CD8-positive, alpha-beta memory T cell (primary cell): ENCODE data around the gene CHD1. TPM values are rescaled to one million over a fixed set of nuclear protein-coding genes. Genes with fewer than 3 reads are reported as not detected.
A peak's percentile ranks its signal among the peaks of the same experiment; 100 is the strongest.

Experiments used
- CTCF ChIA-PET: fragments of 350-600 bp; sonication (Branson Sonifier 250); formaldehyde crosslinking; loops from one replicate; lab custom pipeline; 2021; ENCODE audit warnings: antibody characterized with exemption; lab: Charles Lee
- POLR2A ChIA-PET: fragments of 350-600 bp; sonication (Branson Sonifier 250); formaldehyde crosslinking; loops from one replicate; lab custom pipeline; 2021; ENCODE audit warnings: antibody characterized with exemption; lab: Charles Lee
- DNase-seq, 5 donors: peaks; one replicate each; pipeline versions ENCODE4 v3.0.0 to v3.0.0-alpha.2; 2020 to 2022; ENCODE audit warnings: mixed read lengths in 1 of 5
- H3K27ac ChIP-seq: one replicate; pipeline ENCODE4 v1.7.0; 2013; ENCODE audit warnings: low read depth, mild to moderate bottlenecking, low read length, moderate library complexity
- H3K27me3 ChIP-seq: 2 replicates; pipeline ENCODE4 v1.7.0; 2013; ENCODE audit warnings: low read length, mild to moderate bottlenecking; ENCODE audit not compliant: insufficient read depth, poor library complexity, severe bottlenecking
- H3K36me3 ChIP-seq: 2 replicates; pipeline ENCODE4 v1.7.0; 2013; ENCODE audit warnings: mild to moderate bottlenecking, low read length, moderate library complexity; ENCODE audit not compliant: insufficient read depth
- H3K4me1 ChIP-seq: 2 replicates; pipeline ENCODE4 v1.7.0; 2013; ENCODE audit warnings: mild to moderate bottlenecking, low read length, moderate library complexity; ENCODE audit not compliant: insufficient read depth
- H3K4me3 ChIP-seq: 2 replicates; pipeline ENCODE4 v1.7.0; 2013; ENCODE audit warnings: mild to moderate bottlenecking, low read length
- H3K9me3 ChIP-seq: 2 replicates; pipeline ENCODE4 v1.7.0; 2013; ENCODE audit warnings: mild to moderate bottlenecking, low read length
- H3K27ac Mint-ChIP-seq, 8 donors: one replicate each; pipeline ENCODE4 v1.8.0; 2020 to 2021; ENCODE audit warnings: mixed read lengths in 8 of 8, mild to moderate bottlenecking in 6 of 8, inconsistent platforms in 3 of 8, moderate library complexity in 3 of 8
- H3K27me3 Mint-ChIP-seq, 2 donors: one replicate each; pipeline ENCODE4 v1.8.0; 2020 to 2021; ENCODE audit warnings: mixed read lengths in 2 of 2, mild to moderate bottlenecking in 1 of 2, moderate library complexity in 1 of 2
- H3K36me3 Mint-ChIP-seq, 3 donors: one replicate each; pipeline ENCODE4 v1.8.0; 2020 to 2021; ENCODE audit warnings: mixed read lengths in 3 of 3, inconsistent platforms in 1 of 3, mild to moderate bottlenecking in 1 of 3
- H3K4me1 Mint-ChIP-seq, 3 donors: one replicate each; pipeline ENCODE4 v1.8.0; 2020 to 2021; ENCODE audit warnings: mixed read lengths in 3 of 3, inconsistent platforms in 1 of 3, mild to moderate bottlenecking in 1 of 3
- H3K4me3 Mint-ChIP-seq, 7 donors: one replicate each; pipeline ENCODE4 v1.8.0; 2020 to 2021; ENCODE audit warnings: mixed read lengths in 7 of 7, mild to moderate bottlenecking in 6 of 7, moderate library complexity in 4 of 7, inconsistent platforms in 2 of 7
- H3K9me3 Mint-ChIP-seq, 5 donors: one replicate each; pipeline ENCODE4 v1.8.0; 2020 to 2022; ENCODE audit warnings: mixed read lengths in 5 of 5, mild to moderate bottlenecking in 3 of 5, moderate library complexity in 2 of 5, inconsistent platforms in 1 of 5
- polyA plus RNA-seq: library from polyadenylated mRNA; unstranded; fragments of 300-500 nt; fragmentation: Illumina TruSeq; gene quantifications from one replicate; pipeline ENCODE4 v1.2.3, GENCODE V29; 2021
- total RNA-seq, 2 experiments: library from RNA; stranded (reverse); gene quantifications; one replicate each; pipeline ENCODE4 v1.2.3, GENCODE V29; 2021

The CHD1 gene
- total and polyA plus RNA-seq, 3 experiments from 2014 or later: 14.1 to 73.6 (median 70.8) TPM

GRCh38 chr5:98845878-98846277, 82.9 kb downstream of the CHD1 start:
- H3K4me3 ChIP-seq: no peak overlapping the region
- Mint-ChIP-seq H3K27ac (no peak overlapping the region), H3K4me1 (no peaks in the 10 kb centered on the region), H3K36me3 (peaks cover 0 to 4% (median 0%) of the 10 kb centered on the region in 3 donors), H3K4me3 (no peak overlapping the region), H3K27me3 (peaks cover 0 to 1% of the 10 kb centered on the region in 2 donors), H3K9me3 (peaks cover 0 to 6% (median 4%) of the 10 kb centered on the region in 5 donors)
- H3K27me3 ChIP-seq: no peaks in the 10 kb centered on the region
- CTCF ChIA-PET: no interaction called here
- H3K9me3 ChIP-seq: no peaks in the 10 kb centered on the region
- POLR2A ChIA-PET: no interaction called here
- H3K36me3 ChIP-seq: no peaks in the 10 kb centered on the region
- no peak for DNase-seq
- no peaks in the 10 kb centered on the region for H3K4me1 ChIP-seq
- H3K27ac ChIP-seq: no peak overlapping the region

GRCh38 chr5:98844865-98845264, 83.9 kb downstream of the CHD1 start:
- CTCF ChIA-PET: no interaction called here

DNA sequence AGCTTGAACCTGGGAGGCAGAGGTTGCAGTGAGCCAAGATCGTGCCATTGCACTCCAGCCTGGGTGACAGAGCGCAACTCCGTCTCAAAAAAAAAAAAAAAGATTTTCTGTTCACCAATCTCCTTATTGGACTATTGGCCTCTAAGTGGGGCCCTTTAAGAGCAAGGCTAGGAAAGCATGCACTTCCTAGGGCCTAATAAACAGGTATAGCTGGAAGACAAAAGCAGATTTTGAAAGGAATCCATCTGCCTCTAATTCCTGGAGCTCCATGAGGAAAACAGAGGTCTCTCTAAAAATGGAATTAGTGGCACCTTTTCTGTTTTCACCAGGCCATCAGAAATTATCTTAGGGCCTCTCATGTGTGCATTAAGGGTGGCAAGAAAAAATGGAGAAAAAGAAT, 85.3 kb downstream of the CHD1 start:
- DNase-seq: no peak
- Mint-ChIP-seq H3K36me3 (peaks cover 0 to 8% (median 0%) of the 10 kb centered on the region in 3 donors), H3K9me3 (peaks cover 0 to 6% (median 4%) of the 10 kb centered on the region in 5 donors), H3K27ac (peak overlapping the region in 1 of 8 donors; percentile 47), H3K4me1 (peaks cover 0 to 4% (median 3%) of the 10 kb centered on the region in 3 donors), H3K4me3 (no peak overlapping the region), H3K27me3 (peaks cover 0 to 1% of the 10 kb centered on the region in 2 donors)
- no peak overlapping the region for H3K27ac ChIP-seq
- H3K9me3 ChIP-seq: no peaks in the 10 kb centered on the region
- CTCF ChIA-PET: no interaction called here
- no peaks in the 10 kb centered on the region for H3K36me3 ChIP-seq
- no peaks in the 10 kb centered on the region for H3K27me3 ChIP-seq
- no peaks in the 10 kb centered on the region for H3K4me1 ChIP-seq
- POLR2A ChIA-PET: no interaction called here
- no peak overlapping the region for H3K4me3 ChIP-seq

More at GRCh38 chr5:98844865-98845264, 83.9 kb downstream of the CHD1 start:
- H3K36me3 Mint-ChIP-seq: peaks cover 0 to 6% (median 0%) of the 10 kb centered on the region in 3 donors
- no peak overlapping the region for H3K27ac ChIP-seq
- H3K27ac Mint-ChIP-seq: no peak overlapping the region
- peaks cover 0 to 1% (median under 1%) of the 10 kb centered on the region in 3 donors for H3K4me1 Mint-ChIP-seq
- no peaks in the 10 kb centered on the region for H3K4me1 ChIP-seq
- no peak for DNase-seq
- no peaks in the 10 kb centered on the region for H3K27me3 ChIP-seq
- no peak overlapping the region for H3K4me3 ChIP-seq
- POLR2A ChIA-PET: no interaction called here
- H3K9me3 Mint-ChIP-seq: peaks cover 0 to 6% (median 4%) of the 10 kb centered on the region in 5 donors
- no peaks in the 10 kb centered on the region for H3K36me3 ChIP-seq
- H3K27me3 Mint-ChIP-seq: peaks cover 0 to 1% of the 10 kb centered on the region in 2 donors
- H3K9me3 ChIP-seq: no peaks in the 10 kb centered on the region
- no peak overlapping the region for H3K4me3 Mint-ChIP-seq

DNA sequence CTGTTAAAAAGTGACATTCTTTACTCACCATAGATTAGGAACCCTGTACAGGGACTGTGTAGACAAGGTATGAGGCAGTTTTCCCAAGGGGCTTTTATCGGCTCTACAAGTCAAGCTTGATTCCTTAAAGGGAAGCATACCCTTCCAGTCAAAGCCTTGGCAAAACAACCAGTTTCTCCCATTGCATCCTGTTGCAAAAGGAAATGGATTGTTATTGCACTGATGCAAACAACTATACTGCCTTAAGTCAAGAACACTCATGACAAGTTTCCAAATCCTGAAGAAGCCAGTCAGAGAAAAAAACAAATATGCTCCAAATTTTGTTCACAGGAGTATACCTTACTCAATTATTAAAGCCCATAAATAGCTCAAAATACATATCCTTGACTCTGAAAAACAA, 87.9 kb downstream of the CHD1 start:
- no peaks in the 10 kb centered on the region for H3K27me3 ChIP-seq
- ChIA-PET CTCF (interaction anchor here (1.8 kb wide), 1 partner anchor 11 kb away, joined by 7 read pairs; no protein-coding TSS in a partner anchor), POLR2A (no interaction called here)
- no peak overlapping the region for H3K4me3 Mint-ChIP-seq
- H3K9me3 Mint-ChIP-seq: peaks cover 0 to 6% (median 4%) of the 10 kb centered on the region in 5 donors
- H3K27ac ChIP-seq: no peak overlapping the region
- H3K36me3 ChIP-seq: no peaks in the 10 kb centered on the region
- no peak overlapping the region for H3K27ac Mint-ChIP-seq
- H3K4me1 Mint-ChIP-seq: peaks cover 0 to 4% (median 3%) of the 10 kb centered on the region in 3 donors
- no peaks in the 10 kb centered on the region for H3K9me3 ChIP-seq
- H3K4me1 ChIP-seq: no peaks in the 10 kb centered on the region
- H3K36me3 Mint-ChIP-seq: peaks cover 0 to 8% (median 3%) of the 10 kb centered on the region in 3 donors
- H3K4me3 ChIP-seq: no peak overlapping the region
- no peak for DNase-seq
- peaks cover 0 to 1% of the 10 kb centered on the region in 2 donors for H3K27me3 Mint-ChIP-seq

- Mint-ChIP-seq H3K27me3 (peaks cover 0 to 1% of the 10 kb centered on the region in 2 donors), H3K27ac (no peak overlapping the region), H3K4me3 (peak overlapping the region in 6 of 7 donors; percentile 30 to 82 (median 51)), H3K9me3 (peaks cover 0 to 6% (median 4%) of the 10 kb centered on the region in 5 donors), H3K4me1 (peaks cover 0 to 4% (median 3%) of the 10 kb centered on the region in 3 donors), H3K36me3 (peaks cover 0 to 8% (median 3%) of the 10 kb centered on the region in 3 donors)
- H3K27ac ChIP-seq: no peak overlapping the region
- H3K27me3 ChIP-seq: no peaks in the 10 kb centered on the region
- H3K4me1 ChIP-seq: no peaks in the 10 kb centered on the region
- no peaks in the 10 kb centered on the region for H3K36me3 ChIP-seq
- H3K4me3 ChIP-seq: no peak overlapping the region
- ChIA-PET CTCF (interaction anchor here (0.9 to 1.8 kb wide), 2 partner anchors 12 kb away, joined by 3 to 7 read pairs; no protein-coding TSS in a partner anchor), POLR2A (no interaction called here)
- DNase-seq: no peak
- H3K9me3 ChIP-seq: no peaks in the 10 kb centered on the region
Measured at GRCh38 chr5:98839469-98840383, 89.1 kb downstream of the CHD1 start.

- no peak overlapping the region for H3K27ac Mint-ChIP-seq
Measured at GRCh38 chr5:98836175-98836574, 92.6 kb downstream of the CHD1 start.

DNA sequence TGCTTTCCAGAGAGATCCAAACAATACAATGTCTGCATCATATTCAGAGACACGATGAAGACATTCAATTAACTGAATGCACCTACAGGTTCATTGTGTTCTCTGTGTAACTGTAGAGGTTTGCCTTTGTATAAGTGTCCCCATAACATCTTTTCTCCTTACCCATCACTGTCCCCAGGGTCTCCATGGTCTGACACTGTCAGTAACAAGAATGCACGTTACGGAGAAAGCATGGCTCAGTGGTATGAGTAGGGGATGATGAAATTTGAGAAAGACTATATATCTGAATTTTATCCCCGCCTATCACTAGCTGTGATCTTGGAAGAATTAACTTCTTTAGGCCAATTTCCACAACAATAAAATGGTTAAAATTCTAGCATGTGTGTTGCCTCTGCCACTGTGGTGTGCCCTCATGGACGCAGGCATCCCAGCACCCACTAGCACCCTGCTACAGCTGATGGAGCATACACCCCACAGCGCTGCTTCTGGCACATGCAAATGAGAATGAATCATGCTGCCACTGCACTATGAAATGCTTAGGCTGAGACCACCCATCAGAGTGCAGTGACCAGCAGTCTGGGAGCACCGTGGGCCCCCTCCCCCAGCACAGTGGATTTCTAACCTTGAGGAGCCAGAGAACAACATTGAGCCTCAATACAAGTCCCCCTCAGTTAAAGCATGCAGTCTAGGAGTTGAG, 101.1 kb downstream of the CHD1 start:
- CTCF ChIA-PET: interaction anchor here (0.9 to 1.2 kb wide), 2 partner anchors 12 to 1597 kb away, joined by 3 read pairs; no protein-coding TSS in a partner anchor
- H3K27ac Mint-ChIP-seq: no peak overlapping the region
- DNase-seq: no peak

More at GRCh38 chr5:98836175-98836574, 92.6 kb downstream of the CHD1 start:
- ChIA-PET CTCF (no interaction called here), POLR2A (no interaction called here)
- Mint-ChIP-seq H3K27me3 (no peaks in the 10 kb centered on the region), H3K9me3 (no peaks in the 10 kb centered on the region), H3K4me1 (peaks cover 0 to 4% (median 3%) of the 10 kb centered on the region in 3 donors), H3K4me3 (no peak overlapping the region), H3K36me3 (peaks cover 0 to 5% (median 4%) of the 10 kb centered on the region in 3 donors)
- no peaks in the 10 kb centered on the region for H3K36me3 ChIP-seq
- no peaks in the 10 kb centered on the region for H3K27me3 ChIP-seq
- no peak overlapping the region for H3K4me3 ChIP-seq
- no peak for DNase-seq
- no peak overlapping the region for H3K27ac ChIP-seq
- no peaks in the 10 kb centered on the region for H3K4me1 ChIP-seq
- no peaks in the 10 kb centered on the region for H3K9me3 ChIP-seq

More for the DNA sequence above, 101.1 kb downstream of the CHD1 start:
- peaks cover 0 to 1% (median 0%) of the 10 kb centered on the region in 3 donors for H3K36me3 Mint-ChIP-seq
- Histone ChIP-seq H3K27ac (no peak overlapping the region), H3K4me1 (no peaks in the 10 kb centered on the region), H3K9me3 (no peaks in the 10 kb centered on the region), H3K27me3 (no peaks in the 10 kb centered on the region), H3K4me3 (no peak overlapping the region), H3K36me3 (no peaks in the 10 kb centered on the region)
- no peaks in the 10 kb centered on the region for H3K4me1 Mint-ChIP-seq
- H3K27me3 Mint-ChIP-seq: no peaks in the 10 kb centered on the region
- POLR2A ChIA-PET: no interaction called here
- no peak overlapping the region for H3K4me3 Mint-ChIP-seq
- H3K9me3 Mint-ChIP-seq: no peaks in the 10 kb centered on the region
